T-helper 1 cell treated with Interleukin-12 subunit alpha and Interleukin-12 subunit beta and Interleukin-4 antibody, amounts not matched to agents 30 ng/mL and 1 ng/mL, for 36 hours (primary cell): Measurements from ENCODE around the gene ZNF722. TPM values are rescaled to one million over a fixed set of nuclear protein-coding genes. Genes with fewer than 3 reads are reported as not detected.
"Not testable (repeated sequence)": the region's sequence is repeated elsewhere in the genome, so short reads cannot be mapped to it uniquely, and the experiment has no call there.

Experiments used
- intact Hi-C: fragments of 100-400 bp; cut with micrococcal nuclease; formaldehyde crosslinking; loops from one replicate; pipeline ENCODE4 v1.15.1; 2024
- total RNA-seq: library from RNA; stranded (reverse); gene quantifications from 2 replicates; pipeline ENCODE4 v1.2.3, GENCODE V29; 2022

The ZNF722 gene
- not detected in 2 replicates for total RNA-seq

GRCh38 chr7:63998549-63998948 lies at the start of gene ZNF722:
ZNF722 (plus strand) TSS chr7:63998849; CDS start chr7:63998962, 113 bp downstream.
- intact Hi-C loops = no loop called here

GRCh38 chr7:63953181-63953580 lies 45.5 kb upstream of the ZNF722 start:
- intact Hi-C loops = no loop called here

- intact Hi-C loops = no loop called here
These were observed 30.0 kb upstream of the ZNF722 start for GRCh38 chr7:63968629-63969028.

GRCh38 chr7:64015496-64015895 lies 16.8 kb downstream of the ZNF722 start:
- intact Hi-C loops = not testable (repeated sequence)

GRCh38 chr7:64035388-64035787 lies 36.7 kb downstream of the ZNF722 start:
- intact Hi-C loops = no loop called here

GRCh38 chr7:64037095-64037494 lies 38.4 kb downstream of the ZNF722 start:
- intact Hi-C loops = no loop called here

GRCh38 chr7:64045301-64046040 lies 46.8 kb downstream of the ZNF722 start, which contains the start of gene ZNF727:
ZNF727 (plus strand) TSS chr7:64045434; CDS start chr7:64045622, 188 bp downstream.
- intact Hi-C loops = no loop called here

GRCh38 chr7:64046041-64046389 lies 47.4 kb downstream of the ZNF722 start:
- intact Hi-C loops = no loop called here

Other genes starting within 250 kb of the ZNF722 start
- gene ZNF727, start 46.6 kb downstream of the ZNF722 start, total RNA-seq = 0.20 TPM in 1 of 2 replicates, not detected in the other
- not detected in 2 replicates for gene ZNF735, start 208.4 kb downstream of the ZNF722 start, total RNA-seq
- gene ZNF679, start 229.6 kb downstream of the ZNF722 start, total RNA-seq = not detected in 2 replicates